Activated CD4-positive, alpha-beta T cell treated with anti-CD3 and anti-CD28 coated beads, Interleukin-2, amount 10 ng/mL, durations not matched to agents 7 days and 5 days (primary cell): Measurements from ENCODE around the gene IFI30. TPM values are rescaled to one million over a fixed set of nuclear protein-coding genes. Genes with fewer than 3 reads are reported as not detected.

Experiments
- CTCF ChIA-PET: fragments of 350-600 bp; sonication (Branson Sonifier 250); formaldehyde crosslinking; loops from one replicate; lab custom pipeline; 2021; ENCODE audit warnings: antibody characterized with exemption; lab: Charles Lee
- POLR2A ChIA-PET: fragments of 350-600 bp; sonication (Branson Sonifier 250); formaldehyde crosslinking; loops from one replicate; lab custom pipeline; 2021; ENCODE audit warnings: antibody characterized with exemption; lab: Charles Lee
- DNase-seq: peaks from one replicate; pipeline ENCODE4 v3.0.0-alpha.2; 2020
- H3K27ac Mint-ChIP-seq: one replicate; pipeline ENCODE4 v1.8.0; 2021; ENCODE audit warnings: mild to moderate bottlenecking, moderate library complexity, mixed read lengths
- H3K27me3 Mint-ChIP-seq: one replicate; pipeline ENCODE4 v1.8.0; 2021; ENCODE audit warnings: mixed read lengths
- H3K36me3 Mint-ChIP-seq: one replicate; pipeline ENCODE4 v1.8.0; 2021; ENCODE audit warnings: low read depth, mixed read lengths
- H3K4me1 Mint-ChIP-seq: one replicate; pipeline ENCODE4 v1.8.0; 2021; ENCODE audit warnings: mixed read lengths
- H3K4me3 Mint-ChIP-seq: one replicate; pipeline ENCODE4 v1.8.0; 2021; ENCODE audit warnings: mild to moderate bottlenecking, moderate library complexity, mixed read lengths
- H3K9me3 Mint-ChIP-seq: one replicate; pipeline ENCODE4 v1.8.0; 2021; ENCODE audit warnings: mixed read lengths
- total RNA-seq, 2 experiments: library from RNA; stranded (reverse); gene quantifications; one replicate each; pipeline ENCODE4 v1.2.3, GENCODE V29; 2021

IFI30 gene
- total RNA-seq, 2 experiments from 2014 or later = 54.1 to 58.9 TPM

DNA sequence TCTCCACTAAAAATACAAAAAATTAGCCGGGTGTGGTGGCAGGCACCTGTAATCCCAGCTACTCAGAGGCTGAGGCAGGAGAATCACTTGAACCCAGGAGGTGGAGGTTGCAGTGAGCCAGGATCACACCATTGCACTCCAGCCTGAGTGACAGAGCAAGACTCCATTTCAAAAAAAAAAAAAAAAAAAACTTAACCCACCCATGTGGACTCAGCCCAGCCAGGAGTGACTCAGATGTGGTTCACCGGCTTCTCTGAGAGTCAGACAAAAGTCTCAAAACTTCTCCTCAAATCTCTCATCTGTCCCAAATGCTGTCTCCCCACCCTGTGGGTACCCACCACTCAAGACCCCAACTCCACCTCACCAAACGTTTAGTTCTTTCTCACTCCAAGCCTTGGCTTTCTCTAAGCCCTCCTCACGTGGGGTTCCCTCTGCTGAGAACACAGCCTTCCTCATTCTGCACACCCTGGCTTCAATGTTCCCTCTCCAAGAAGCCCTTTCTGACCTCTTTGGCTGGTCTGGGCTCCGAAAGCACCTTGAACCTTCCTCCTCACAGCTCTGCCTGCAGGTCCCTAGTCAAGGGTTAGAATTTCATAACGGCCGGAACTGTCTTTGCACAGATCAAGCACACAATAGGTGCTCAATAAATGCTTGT is 41.3 kb downstream of the IFI30 start:
- POLR2A ChIA-PET = no interaction called here
- CTCF ChIA-PET = interaction anchor here (1.3 to 1.5 kb wide), 3 partner anchors 9 to 107 kb away, joined by 3 read pairs; no protein-coding TSS in a partner anchor
- Mint-ChIP-seq H3K9me3 (no peaks in the 10 kb centered on the region), H3K4me1 (peaks cover 6% of the 10 kb centered on the region), H3K27me3 (peaks cover 6% of the 10 kb centered on the region), H3K36me3 (no peaks in the 10 kb centered on the region), H3K4me3 (no peak overlapping the region), H3K27ac (no peak overlapping the region)
- no peak for DNase-seq

DNA sequence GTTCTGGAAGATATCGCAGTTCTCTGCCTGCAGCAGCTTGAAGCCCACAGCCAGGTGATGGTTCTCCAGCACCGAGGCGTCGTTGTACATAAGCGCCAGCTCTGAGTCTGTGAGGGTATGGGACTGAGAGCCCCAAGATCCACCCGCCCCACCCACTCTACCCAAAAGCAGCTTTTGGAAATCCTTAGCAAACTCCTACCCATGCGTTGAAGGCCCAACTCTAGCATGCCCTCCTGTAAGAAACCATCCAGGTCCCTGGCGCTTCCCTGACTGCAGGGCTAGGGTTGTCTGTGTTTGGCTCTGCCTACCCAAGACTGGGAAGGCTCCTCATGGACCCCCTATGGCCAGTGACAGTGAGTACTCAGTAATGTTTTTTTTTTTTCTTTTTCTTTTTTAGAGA is 43.2 kb downstream of the IFI30 start:
- Mint-ChIP-seq H3K4me3 (no peak overlapping the region), H3K4me1 (peaks cover 10% of the 10 kb centered on the region), H3K9me3 (no peaks in the 10 kb centered on the region), H3K27ac (no peak overlapping the region), H3K36me3 (no peaks in the 10 kb centered on the region), H3K27me3 (peaks cover 12% of the 10 kb centered on the region)
- DNase-seq = no peak
- CTCF ChIA-PET = interaction anchor here (0.7 to 1.4 kb wide), 3 partner anchors 9 to 256 kb away, joined by 3 to 5 read pairs (median 3); no protein-coding TSS in a partner anchor
- POLR2A ChIA-PET = no interaction called here

- Mint-ChIP-seq H3K4me1 (peaks cover 10% of the 10 kb centered on the region), H3K9me3 (no peaks in the 10 kb centered on the region), H3K27me3 (peaks cover 12% of the 10 kb centered on the region), H3K36me3 (no peaks in the 10 kb centered on the region), H3K27ac (no peak overlapping the region), H3K4me3 (no peak overlapping the region)
- ChIA-PET POLR2A (no interaction called here), CTCF (interaction anchor here (1.4 kb wide), 1 partner anchor 9 kb away, joined by 4 read pairs; no protein-coding TSS in a partner anchor)
- DNase-seq = no peak
These were observed 44.5 kb downstream of the IFI30 start for GRCh38 chr19:18218159-18218558.

GRCh38 chr19:18218600-18218999 is 45.0 kb downstream of the IFI30 start:
- DNase-seq = no peak
- Mint-ChIP-seq H3K27me3 (peaks cover 12% of the 10 kb centered on the region), H3K4me3 (no peak overlapping the region), H3K9me3 (no peaks in the 10 kb centered on the region), H3K27ac (no peak overlapping the region), H3K36me3 (no peaks in the 10 kb centered on the region), H3K4me1 (peaks cover 10% of the 10 kb centered on the region)
- ChIA-PET POLR2A (no interaction called here), CTCF (interaction anchor here (0.6 to 2.1 kb wide), 4 partner anchors 10 to 121 kb away, joined by 4 to 7 read pairs (median 4); no protein-coding TSS in a partner anchor)

DNA sequence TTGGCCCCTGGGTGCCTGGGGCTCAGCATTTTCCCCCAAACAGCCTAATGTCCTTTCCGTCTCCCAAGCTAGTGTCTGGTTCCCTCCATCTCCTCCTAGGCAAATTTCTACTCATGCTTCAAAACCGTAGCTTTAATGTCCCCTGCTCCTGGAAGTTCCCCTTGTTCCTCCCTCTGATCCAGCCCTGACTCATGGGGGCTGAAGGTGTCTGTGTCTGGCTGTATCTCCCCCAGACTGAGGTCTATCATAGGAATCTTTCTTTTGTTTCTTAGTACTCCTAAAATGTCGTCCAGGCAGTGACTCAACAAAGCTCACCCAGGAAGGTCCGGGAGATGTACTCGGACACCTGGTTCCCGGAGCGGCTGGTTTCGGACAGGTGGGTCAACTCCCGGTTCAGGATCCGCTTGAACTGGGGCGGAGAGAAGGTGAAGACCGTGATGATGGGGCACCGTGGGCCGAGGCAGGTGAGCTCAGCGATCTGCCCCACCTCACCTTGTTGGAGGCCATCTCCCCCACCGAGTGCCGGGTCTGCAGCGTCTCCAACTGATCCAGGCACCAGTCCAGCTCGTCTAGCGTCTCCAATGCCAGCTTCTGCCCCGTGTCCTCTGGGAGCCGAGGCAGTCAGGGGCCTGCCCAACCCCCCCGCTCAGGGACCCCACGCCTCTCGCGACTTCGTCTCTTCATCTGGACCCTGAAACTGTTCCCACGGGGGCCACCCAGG is 46.5 kb downstream of the IFI30 start:
- no peaks in the 10 kb centered on the region for H3K9me3 Mint-ChIP-seq
- ChIA-PET POLR2A (no interaction called here), CTCF (interaction anchor here (0.7 to 2.1 kb wide), 8 partner anchors 11 to 287 kb away, joined by 3 to 7 read pairs (median 3); partner anchors contain the start of gene CCDC124)
- no peak overlapping the region for H3K4me3 Mint-ChIP-seq
- no peak overlapping the region for H3K27ac Mint-ChIP-seq
- peaks cover 24% of the 10 kb centered on the region for H3K27me3 Mint-ChIP-seq
- peaks cover 15% of the 10 kb centered on the region for H3K4me1 Mint-ChIP-seq
- no peak for DNase-seq
- H3K36me3 Mint-ChIP-seq = no peaks in the 10 kb centered on the region

DNA sequence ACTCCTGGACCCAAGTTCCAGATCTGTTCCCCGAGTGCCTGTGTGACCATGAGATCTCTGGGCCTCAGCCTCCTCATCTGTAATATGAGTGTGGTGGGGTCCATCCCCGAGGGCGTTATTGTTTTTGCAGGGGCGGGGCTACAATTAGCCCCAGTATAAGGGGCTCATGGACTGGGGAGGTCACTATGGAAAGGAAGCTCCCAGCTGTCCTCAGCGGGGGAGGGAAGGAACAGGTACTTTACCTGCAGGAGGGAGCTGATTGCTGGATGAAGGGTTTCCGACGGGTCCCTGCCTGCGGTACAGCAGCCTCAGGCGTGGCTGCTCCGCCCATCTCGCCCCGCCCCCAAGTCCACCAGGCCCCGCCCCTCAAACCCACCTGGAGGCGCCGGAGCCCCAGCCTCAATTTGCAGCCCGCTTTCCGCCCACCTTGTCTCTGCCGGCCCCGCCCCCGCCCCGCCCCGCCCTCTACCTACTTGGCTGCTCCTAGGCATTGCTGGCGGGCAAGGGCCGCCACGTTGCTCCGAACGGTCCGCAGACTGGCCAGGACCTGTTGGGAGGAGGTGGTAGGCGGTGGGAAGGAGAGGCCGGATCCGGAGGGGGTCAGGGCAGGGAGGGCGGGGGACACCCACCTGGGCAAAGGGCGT is 47.1 kb downstream of the IFI30 start:
- H3K4me1 Mint-ChIP-seq = peaks cover 18% of the 10 kb centered on the region
- H3K27ac Mint-ChIP-seq = no peak overlapping the region
- H3K9me3 Mint-ChIP-seq = no peaks in the 10 kb centered on the region
- POLR2A ChIA-PET = no interaction called here
- DNase-seq = no peak
- CTCF ChIA-PET = interaction anchor here (0.8 to 2.1 kb wide), 7 partner anchors 16 to 288 kb away, joined by 3 to 7 read pairs (median 3); partner anchors contain the start of gene CCDC124
- peaks cover 30% of the 10 kb centered on the region for H3K27me3 Mint-ChIP-seq
- H3K4me3 Mint-ChIP-seq = no peak overlapping the region
- no peaks in the 10 kb centered on the region for H3K36me3 Mint-ChIP-seq

DNA sequence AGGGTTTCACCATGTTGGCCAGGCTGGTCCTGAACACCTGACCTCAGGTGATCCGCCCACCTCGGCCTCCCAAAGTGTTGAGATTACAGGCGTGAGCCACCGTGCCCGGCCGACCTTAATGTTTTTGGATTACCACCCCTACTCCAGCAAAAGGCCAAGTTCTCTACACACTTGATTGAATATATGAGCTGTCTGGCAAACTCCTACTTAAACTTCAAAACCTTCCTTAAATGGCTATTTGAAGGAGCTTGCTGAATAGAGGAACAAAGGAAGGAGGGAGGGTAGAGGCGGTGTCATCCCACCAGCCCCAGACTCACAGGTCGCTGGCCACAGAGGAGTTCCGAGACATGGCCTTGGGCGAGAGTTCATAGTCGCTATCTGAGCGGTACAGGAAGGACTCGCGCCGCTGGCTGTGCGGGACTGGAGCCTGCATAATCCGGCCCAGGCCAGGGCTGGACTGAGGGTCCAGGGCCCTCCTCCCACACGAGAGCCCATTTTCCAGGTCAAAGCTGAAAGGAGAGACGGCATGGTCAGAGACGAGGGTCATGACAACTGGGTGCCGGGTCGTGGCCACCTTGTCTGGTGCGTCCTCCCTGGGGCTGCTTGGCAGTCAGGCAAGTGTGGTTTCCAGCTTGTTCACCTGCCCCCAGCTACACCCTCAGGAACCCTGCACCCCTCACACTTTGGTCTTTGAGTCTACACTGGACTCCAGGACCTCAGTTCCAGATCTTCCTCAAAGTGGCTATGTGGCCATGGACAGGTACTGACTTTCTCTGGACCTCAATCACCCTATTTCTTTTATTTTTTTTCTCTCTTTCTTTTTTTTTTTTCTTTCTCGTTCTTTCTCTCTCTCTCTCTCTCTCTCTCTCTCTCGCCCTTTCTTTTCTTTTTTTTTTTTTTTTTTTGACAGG is 48.5 kb downstream of the IFI30 start:
- POLR2A ChIA-PET = no interaction called here
- no peak for DNase-seq
- peaks cover 40% of the 10 kb centered on the region for H3K27me3 Mint-ChIP-seq
- H3K36me3 Mint-ChIP-seq = no peaks in the 10 kb centered on the region
- peaks cover 20% of the 10 kb centered on the region for H3K4me1 Mint-ChIP-seq
- CTCF ChIA-PET = interaction anchor here (0.8 to 2.3 kb wide), 5 partner anchors 13 to 58 kb away, joined by 3 to 10 read pairs (median 4); no protein-coding TSS in a partner anchor
- no peaks in the 10 kb centered on the region for H3K9me3 Mint-ChIP-seq
- no peak overlapping the region for H3K4me3 Mint-ChIP-seq
- H3K27ac Mint-ChIP-seq = no peak overlapping the region

DNA sequence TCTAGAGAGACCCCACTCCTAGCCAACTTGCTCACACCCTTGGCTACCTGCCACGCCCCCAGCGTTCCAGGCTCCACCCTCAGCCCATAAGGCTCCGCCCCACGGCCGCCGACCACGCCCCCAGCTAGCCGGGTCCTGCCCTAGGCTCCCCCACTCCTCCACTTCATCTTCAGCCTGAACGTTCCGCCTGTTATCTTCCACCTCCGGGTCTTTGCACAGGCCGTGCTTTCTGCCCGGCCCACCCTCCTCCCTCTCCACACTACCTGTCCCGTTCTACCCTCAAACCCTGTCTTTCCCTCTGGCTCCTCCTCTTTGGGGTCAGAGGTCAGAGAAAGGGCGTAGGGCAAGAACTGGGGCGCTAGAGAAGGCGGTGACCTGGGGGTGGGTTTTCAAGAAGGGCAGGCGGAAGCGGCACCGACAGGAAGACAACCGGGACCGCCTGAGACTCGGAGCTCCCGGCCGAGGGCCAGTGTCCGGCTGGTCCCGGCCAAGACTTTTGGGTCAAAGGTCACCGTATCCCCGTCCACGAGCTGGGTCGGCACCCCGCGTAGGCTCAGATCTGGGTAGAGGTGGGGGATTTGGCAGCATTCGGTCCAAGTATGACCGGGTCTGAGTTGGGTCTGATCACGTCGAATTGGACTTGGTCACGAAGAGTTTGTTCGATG is 50.4 kb downstream of the IFI30 start:
- no peak for DNase-seq
- peak overlapping the region; percentile 73 for H3K4me3 Mint-ChIP-seq
- no peaks in the 10 kb centered on the region for H3K9me3 Mint-ChIP-seq
- peaks cover 20% of the 10 kb centered on the region for H3K4me1 Mint-ChIP-seq
- H3K36me3 Mint-ChIP-seq = no peaks in the 10 kb centered on the region
- H3K27ac Mint-ChIP-seq = no peak overlapping the region
- ChIA-PET POLR2A (no interaction called here), CTCF (interaction anchor here (0.8 to 2.3 kb wide), 12 partner anchors 9 to 165 kb away, joined by 3 to 10 read pairs (median 4); no protein-coding TSS in a partner anchor)
- peaks cover 47% of the 10 kb centered on the region for H3K27me3 Mint-ChIP-seq

DNA sequence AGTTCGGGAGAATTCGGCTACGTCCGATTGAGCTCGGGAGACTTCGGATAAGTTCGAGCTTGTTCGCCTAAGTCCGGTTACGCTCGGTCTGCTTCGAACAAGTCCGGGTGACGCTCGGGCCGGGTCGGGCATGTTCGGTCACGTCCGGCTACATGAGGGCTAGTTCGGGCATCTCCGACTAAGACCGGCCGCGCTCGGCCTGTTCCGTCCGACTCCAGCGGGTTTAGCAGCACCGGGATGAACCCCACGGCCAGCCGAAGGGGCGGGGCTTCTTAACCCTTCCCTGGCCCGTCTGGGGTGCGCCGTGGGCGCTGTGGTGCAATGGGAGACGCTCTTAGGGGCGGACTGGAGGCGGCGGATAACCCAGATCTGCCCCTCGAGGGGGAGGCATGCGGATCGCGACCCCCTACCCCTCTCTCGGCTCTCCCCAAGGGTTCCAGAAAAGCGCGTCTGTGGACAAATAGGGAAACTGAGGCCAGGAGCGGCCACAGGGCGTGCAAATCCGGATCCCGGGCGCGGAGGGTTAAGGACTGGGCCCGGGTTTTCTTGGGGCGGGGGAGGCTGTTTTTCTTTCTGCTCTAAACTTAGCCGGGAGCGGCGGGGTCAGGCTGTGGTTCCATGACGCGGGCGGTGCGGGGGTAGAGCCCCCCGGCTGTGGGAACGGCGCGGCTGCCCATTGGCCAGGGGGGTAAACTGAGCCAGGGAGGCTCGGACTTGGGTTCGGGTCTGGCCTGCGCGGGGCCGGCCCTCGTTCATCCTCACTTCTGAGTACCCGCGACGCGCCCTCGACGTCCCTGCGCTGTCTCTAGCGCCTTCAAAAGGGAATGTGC is 51.1 kb downstream of the IFI30 start:
- Mint-ChIP-seq H3K27ac (no peak overlapping the region), H3K36me3 (no peaks in the 10 kb centered on the region), H3K9me3 (no peaks in the 10 kb centered on the region), H3K4me3 (peak overlapping the region; percentile 73), H3K4me1 (peaks cover 19% of the 10 kb centered on the region), H3K27me3 (peaks cover 49% of the 10 kb centered on the region)
- ChIA-PET POLR2A (no interaction called here), CTCF (interaction anchor here (1.0 to 2.3 kb wide), 11 partner anchors 9 to 165 kb away, joined by 3 to 10 read pairs (median 5); a partner anchor contains a TSS)
- DNase-seq = peak; percentile 90

- CTCF ChIA-PET = interaction anchor here (1.0 to 1.6 kb wide), 4 partner anchors 8 to 103 kb away, joined by 3 to 8 read pairs (median 6); a partner anchor contains a TSS
- H3K4me3 Mint-ChIP-seq = no peak overlapping the region
- H3K4me1 Mint-ChIP-seq = peaks cover 17% of the 10 kb centered on the region
- H3K27ac Mint-ChIP-seq = no peak overlapping the region
- POLR2A ChIA-PET = no interaction called here
- H3K27me3 Mint-ChIP-seq = peaks cover 45% of the 10 kb centered on the region
- no peak for DNase-seq
- H3K36me3 Mint-ChIP-seq = no peaks in the 10 kb centered on the region
- no peaks in the 10 kb centered on the region for H3K9me3 Mint-ChIP-seq
These were observed 51.7 kb downstream of the IFI30 start for GRCh38 chr19:18225355-18225701.
